Esophagus muscularis mucosa (tissue), 4 donors: ENCODE results near the gene MBD3L2B.

Experiments
- CTCF ChIP-seq, 3 experiments: fragments of 200-600 bp in 2 of 3; fragments of 450-650 bp in 1 of 3; sonication (generic) in 2 of 3; IDR thresholded peaks; one replicate each; pipeline ENCODE4 v1.5.1; 2017 to 2019; ENCODE audit warnings: antibody characterized with exemption in 3 of 3, mild to moderate bottlenecking in 2 of 3, moderate library complexity in 1 of 3
- EP300 ChIP-seq: sonication (generic); formaldehyde crosslinking; IDR thresholded peaks from one replicate; pipeline ENCODE4 v1.6.1; 2017; ENCODE audit warnings: antibody characterized with exemption
- POLR2A ChIP-seq: fragments of 450-650 bp; IDR thresholded peaks from one replicate; pipeline ENCODE4 v1.6.1; 2017; ENCODE audit warnings: antibody characterized with exemption, moderate library complexity, mild to moderate bottlenecking, low read depth

GRCh38 chr19:7007859-7008258 lies 13.4 kb downstream of the MBD3L2B start:
- no peak for TF ChIP-seq CTCF (IDR thresholded peaks at IDR 0.05)
- TF ChIP-seq POLR2A = no peak
- no peak for TF ChIP-seq EP300
